Keratinocyte (primary cell): ENCODE measurements around the gene HDAC10. TPM values are rescaled to one million over a fixed set of nuclear protein-coding genes. Genes with fewer than 3 reads are reported as not detected.

Experiments used
- DNase-seq: peaks from one replicate; pipeline ENCODE4 v3.0.0-alpha.2; 2011; ENCODE audit warnings: low read depth, missing footprints, low spot score
- FAIRE-seq: peaks from 2 replicates; lab custom pipeline; 2011; peaks lifted over from hg19 to GRCh38; lab: Jason Lieb, UNC
- H2AFZ ChIP-seq: 2 replicates; pipeline ENCODE4 v1.6.0; 2012; ENCODE audit warnings: low read length, control low read depth, inconsistent platforms; ENCODE audit not compliant: control insufficient read depth
- H3K27ac ChIP-seq: 2 replicates; pipeline ENCODE4 v1.5.1; 2011; ENCODE audit warnings: low read length; ENCODE audit not compliant: control insufficient read depth, insufficient read depth
- H3K27me3 ChIP-seq: 3 replicates; pipeline ENCODE4 v1.6.0; 2011; ENCODE audit warnings: low read length; ENCODE audit not compliant: control insufficient read depth, insufficient read depth; ENCODE audit errors: extremely low read depth
- H3K36me3 ChIP-seq, 2 experiments: 2 replicates in 1 of 2; 3 replicates in 1 of 2; pipeline ENCODE4 v1.5.1; 2011; ENCODE audit warnings: low read length in 2 of 2, mild to moderate bottlenecking in 1 of 2; ENCODE audit not compliant: control insufficient read depth in 2 of 2, insufficient read depth in 2 of 2; ENCODE audit errors: extremely low read depth in 1 of 2
- H3K4me1 ChIP-seq: 3 replicates; pipeline ENCODE4 v1.5.1; 2011; ENCODE audit warnings: low read length; ENCODE audit not compliant: control insufficient read depth, insufficient read depth; ENCODE audit errors: extremely low read depth
- H3K4me2 ChIP-seq: 3 replicates; pipeline ENCODE4 v1.6.0; 2011; ENCODE audit warnings: low read depth, low read length; ENCODE audit not compliant: control insufficient read depth, insufficient read depth; ENCODE audit errors: extremely low read depth
- H3K4me3 ChIP-seq, 3 experiments: fragments of 200-600 bp in 1 of 3; sonication (generic) in 1 of 3; 2 replicates in 2 of 3; 3 replicates in 1 of 3; pipeline ENCODE4 v1.5.1; 2011 to 2016; ENCODE audit warnings: low read length in 3 of 3, mild to moderate bottlenecking in 3 of 3, control low read depth in 2 of 3, inconsistent platforms in 1 of 3, low read depth in 1 of 3, mixed read lengths in 1 of 3, mixed run types in 1 of 3, moderate library complexity in 1 of 3; ENCODE audit not compliant: control insufficient read depth in 2 of 3, insufficient read depth in 2 of 3; ENCODE audit errors: extremely low read depth in 1 of 3
- H3K79me2 ChIP-seq: 2 replicates; pipeline ENCODE4 v1.6.0; 2012; ENCODE audit warnings: low read length; ENCODE audit not compliant: control insufficient read depth, insufficient read depth
- H3K9ac ChIP-seq: 3 replicates; pipeline ENCODE4 v1.6.0; 2011; ENCODE audit warnings: low read length; ENCODE audit not compliant: control insufficient read depth, insufficient read depth; ENCODE audit errors: extremely low read depth
- H3K9me1 ChIP-seq: 3 replicates; pipeline ENCODE4 v1.6.0; 2011; ENCODE audit warnings: low read length; ENCODE audit not compliant: control insufficient read depth, insufficient read depth; ENCODE audit errors: extremely low read depth
- H3K9me3 ChIP-seq: 2 replicates; pipeline ENCODE4 v1.5.1; 2012; ENCODE audit warnings: low read depth, low read length; ENCODE audit not compliant: control insufficient read depth
- H4K20me1 ChIP-seq: 3 replicates; pipeline ENCODE4 v1.6.0; 2011; ENCODE audit warnings: low read length; ENCODE audit not compliant: control insufficient read depth, insufficient read depth; ENCODE audit errors: extremely low read depth
- CTCF ChIP-seq, 3 experiments: IDR thresholded peaks in 1 of 3; conservative IDR thresholded peaks in 1 of 3; optimal IDR thresholded peaks in 1 of 3; 2 replicates in 2 of 3; 3 replicates in 1 of 3; pipeline versions ENCODE3 to v1.5.1; 2011; ENCODE audit warnings: low read length in 3 of 3, mild to moderate bottlenecking in 3 of 3, moderate library complexity in 2 of 3, control low read depth in 1 of 3, inconsistent platforms in 1 of 3; ENCODE audit not compliant: insufficient read depth in 2 of 3; ENCODE audit errors: extremely low read depth in 1 of 3
- EZH2 ChIP-seq: IDR thresholded peaks from one replicate; pipeline ENCODE4 v1.6.1; 2012; ENCODE audit warnings: inconsistent platforms, mild to moderate bottlenecking, low read length, moderate library complexity
- dilution Hi-C: fragments of 300-500 bp; cut with MboI; formaldehyde crosslinking; loops from one replicate; pipeline ENCODE4 v1.7.0; 2020; ENCODE audit warnings: low sequenced_read_pairs; ENCODE audit not compliant: extremely low pct_ligation_motif_present
- polyA plus RNA-seq, 5 experiments: library from polyadenylated mRNA; depleted of rRNA in 3 of 5; stranded (reverse) in 3 of 5; stranded (forward) in 1 of 5; unstranded in 1 of 5; fragments of >200 nt; gene quantifications; 1 replicate in 1 of 5; 2 replicates in 3 of 5; 3 replicates in 1 of 5; pipeline versions ENCODE4 v1.2.1 to v1.2.3, GENCODE V29; 2011 to 2012; ENCODE audit warnings: missing spikeins in 2 of 5, low read depth in 1 of 5, low replicate concordance in 1 of 5

The HDAC10 gene
- polyA plus RNA-seq, 1 donor (not counting 4 experiments of a cell fraction or from before 2014, with no cell fraction given): 4.7 TPM

- H3K9ac ChIP-seq: no peak overlapping the region
- DNase-seq (no peak), FAIRE-seq (peak; percentile 88)
- H3K9me1 ChIP-seq: no peaks in the 10 kb centered on the region
- no peak overlapping the region for H2AFZ ChIP-seq
- dilution Hi-C loops: no loop called here
- H3K79me2 ChIP-seq: no peaks in the 10 kb centered on the region
- peaks cover 6% of the 10 kb centered on the region for H3K4me1 ChIP-seq
- H3K4me2 ChIP-seq: no peak overlapping the region
- no peak for TF ChIP-seq EZH2
- peak; percentile 64 to 94 (median 72) for TF ChIP-seq CTCF (optimal IDR thresholded peaks at IDR 0.05 in 1 of 3, IDR thresholded peaks at IDR 0.05 in 1 of 3, conservative IDR thresholded peaks at IDR 0.05 in 1 of 3; ENCODE audit: extremely low read depth in 1 of 3, insufficient read depth in 2 of 3, low read length in 3 of 3)
- no peak overlapping the region for H3K4me3 ChIP-seq
- H3K27ac ChIP-seq: no peak overlapping the region
- H3K36me3 ChIP-seq: peaks cover 3 to 5% of the 10 kb centered on the region in 2 experiments
- H3K27me3 ChIP-seq: no peaks in the 10 kb centered on the region
- no peaks in the 10 kb centered on the region for H4K20me1 ChIP-seq
- H3K9me3 ChIP-seq: no peaks in the 10 kb centered on the region
Measured at GRCh38 chr22:50252082-50253045, 1.3 kb upstream of the HDAC10 start.

GRCh38 chr22:50251477-50252081 lies 514 bp upstream of the HDAC10 start:
- H3K9ac ChIP-seq: no peak overlapping the region
- no peaks in the 10 kb centered on the region for H3K27me3 ChIP-seq
- peaks cover 5 to 9% of the 10 kb centered on the region in 2 experiments for H3K36me3 ChIP-seq
- H3K4me2 ChIP-seq: peak overlapping the region; percentile 83
- no peak overlapping the region for H3K27ac ChIP-seq
- dilution Hi-C loops: no loop called here
- H3K79me2 ChIP-seq: peaks cover 2% of the 10 kb centered on the region
- peak overlapping the region; percentile 46 to 75 (median 74) for H3K4me3 ChIP-seq
- peak overlapping the region; percentile 6 for H2AFZ ChIP-seq
- no peaks in the 10 kb centered on the region for H3K9me1 ChIP-seq
- H3K4me1 ChIP-seq: peaks cover 6% of the 10 kb centered on the region
- DNase-seq: no peak
- TF ChIP-seq CTCF (optimal IDR thresholded peaks at IDR 0.05 in 1 of 3, IDR thresholded peaks at IDR 0.05 in 1 of 3, conservative IDR thresholded peaks at IDR 0.05 in 1 of 3; ENCODE audit: extremely low read depth in 1 of 3, insufficient read depth in 2 of 3, low read length in 3 of 3) (no peak), EZH2 (no peak)
- no peaks in the 10 kb centered on the region for H4K20me1 ChIP-seq
- no peaks in the 10 kb centered on the region for H3K9me3 ChIP-seq
- no peak for FAIRE-seq
